HT-29 (cell line): Measurements from ENCODE around the gene COL17A1. TPM values are rescaled to one million over a fixed set of nuclear protein-coding genes. Genes with fewer than 3 reads are reported as not detected.

ENCODE experiments used
- DNase-seq: peaks from one replicate; pipeline ENCODE4 v3.0.0-alpha.2; 2015; ENCODE audit warnings: low spot score
- total RNA-seq: library from RNA; depleted of rRNA; stranded (reverse); fragments of >200 nt; shearing (Covaris generic); gene quantifications from 2 replicates; pipeline ENCODE4 v1.2.3, GENCODE V29; 2014; rRNA removed

Gene COL17A1
- total RNA-seq, 1 experiment from 2014 or later: 45.0 TPM

DNA sequence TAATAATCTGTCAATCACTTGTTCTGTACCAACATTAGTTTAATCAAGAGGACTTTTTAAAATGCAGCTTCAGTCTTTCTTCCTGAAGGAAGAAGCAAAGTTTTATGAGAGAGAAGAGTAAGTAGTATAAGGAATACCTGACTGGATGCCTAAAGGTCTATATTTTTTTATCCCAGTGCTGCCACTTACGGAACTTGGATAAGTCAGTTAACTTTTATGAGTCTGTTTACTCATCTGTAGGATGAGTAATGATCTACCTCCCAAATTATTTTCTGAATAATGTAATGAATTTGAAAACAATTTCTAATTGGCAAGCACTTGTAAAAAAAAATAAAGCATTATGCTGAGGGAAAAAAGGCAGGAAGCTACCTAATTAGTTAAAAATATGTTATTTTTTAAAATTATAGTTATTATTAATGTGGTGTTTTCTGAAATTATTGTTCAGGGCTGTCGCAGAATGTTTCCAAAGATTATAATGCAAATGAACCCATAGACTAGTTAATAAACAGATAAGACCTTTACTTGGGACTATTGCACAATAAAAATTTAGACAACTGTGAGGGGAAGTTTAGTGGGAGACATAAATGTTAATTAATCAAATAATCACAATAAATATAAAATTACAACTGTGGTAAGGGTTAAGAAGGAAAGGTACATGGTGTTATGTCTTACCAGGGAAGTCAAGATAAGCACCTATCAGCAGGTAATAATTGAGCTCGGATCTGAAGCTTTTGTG, 94.1 kb downstream of the COL17A1 start:
- DNase-seq: no peak

- DNase-seq: no peak
These were observed 95.1 kb downstream of the COL17A1 start for GRCh38 chr10:103990531-103990930.

DNA sequence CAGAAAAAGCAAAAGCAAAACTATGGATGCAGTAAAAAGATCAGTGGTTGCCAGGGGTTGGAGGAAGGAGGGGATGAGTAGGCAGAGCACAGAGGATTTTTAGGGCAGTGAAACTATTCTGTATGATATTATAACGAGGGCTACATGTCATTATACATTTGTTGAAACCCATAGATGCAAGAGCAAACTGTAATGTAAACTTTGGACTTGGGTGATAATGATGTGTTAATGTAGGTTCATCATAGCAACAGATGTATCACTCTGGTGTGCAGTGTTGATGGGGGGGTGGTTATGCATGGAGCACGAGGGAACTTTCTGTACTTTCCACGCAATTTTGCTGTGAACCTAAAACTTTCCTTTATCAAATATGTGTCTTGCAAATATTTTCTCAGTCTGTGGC, 95.6 kb downstream of the COL17A1 start:
- no peak for DNase-seq

- no peak for DNase-seq
These were observed 99.3 kb downstream of the COL17A1 start for GRCh38 chr10:103986360-103986759.

GRCh38 chr10:103985726-103986125, 100.0 kb downstream of the COL17A1 start:
- no peak for DNase-seq

GRCh38 chr10:103983367-103983911, 102.2 kb downstream of the COL17A1 start:
- no peak for DNase-seq

DNA sequence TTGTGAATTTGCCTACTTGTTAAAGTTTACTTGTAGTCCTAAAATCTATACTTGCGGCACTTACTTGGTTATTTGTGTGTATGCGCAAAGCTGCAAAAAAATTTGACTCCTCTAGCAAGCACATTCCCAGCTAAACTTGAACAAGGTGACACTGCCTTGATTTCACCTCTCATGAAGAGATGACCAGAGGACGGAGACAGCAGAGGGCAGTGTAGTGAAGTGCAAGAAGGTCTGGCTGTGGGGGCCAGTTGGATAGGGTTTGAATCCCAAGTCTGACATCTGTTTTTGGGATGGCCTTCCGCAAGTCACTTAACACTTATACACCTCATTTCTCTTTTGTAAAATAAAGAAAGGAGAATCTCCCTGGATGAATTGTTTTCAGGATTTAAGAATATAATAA, 103.0 kb downstream of the COL17A1 start:
- DNase-seq: peak; percentile 27

Other genes starting within 250 kb of the COL17A1 start
- gene SH3PXD2A, start 230.3 kb downstream of the COL17A1 start, total RNA-seq: 2.7 and 3.0 TPM in 2 replicates
- 18.3 and 20.0 TPM in 2 replicates for gene STN1, start 167.7 kb downstream of the COL17A1 start, total RNA-seq
- 15.1 and 16.1 TPM in 2 replicates for gene SLK, start 118.7 kb downstream of the COL17A1 start, total RNA-seq
- 3.2 and 4.1 TPM in 2 replicates for gene SFR1, start 36.3 kb upstream of the COL17A1 start, total RNA-seq
- 0.16 and 0.18 TPM in 2 replicates for gene CFAP43, start 146.5 kb upstream of the COL17A1 start, total RNA-seq
- gene GSTO1, start 169.0 kb upstream of the COL17A1 start, total RNA-seq: 96.1 and 97.2 TPM in 2 replicates
- 31.4 and 31.8 TPM in 2 replicates for gene GSTO2, start 183.3 kb upstream of the COL17A1 start, total RNA-seq